SK-N-SH treated with all-trans-retinoic acid at 6 μM for 48 hours (cell line): ENCODE measurements around the gene WDFY2.

Experiments used
- ATAC-seq: fragments of 200-7000 bp; cut with Tn5 transposase; 3 replicates; pipeline ENCODE4 v1.9.1; 2020; ENCODE audit warnings: mild to moderate bottlenecking, moderate library complexity
- BACH2 ChIP-seq: fragments of 250-450 bp; sonication (Bioruptor Pico); IDR thresholded peaks from 2 replicates; pipeline ENCODE4 v1.9.0; 2021; ENCODE audit warnings: mild to moderate bottlenecking, borderline replicate concordance
- CSDC2 ChIP-seq: fragments of 250-450 bp; sonication (Bioruptor Pico); IDR thresholded peaks from 2 replicates; pipeline ENCODE4 v1.5.0; 2020; ENCODE audit warnings: mild to moderate bottlenecking, moderate library complexity
- OSR1 ChIP-seq: fragments of 250-450 bp; sonication (Bioruptor Pico); IDR thresholded peaks from 2 replicates; pipeline ENCODE4 v1.8.0; 2022; ENCODE audit warnings: moderate library complexity, mild to moderate bottlenecking, inconsistent platforms
- PPARA ChIP-seq: fragments of 250-450 bp; sonication (Bioruptor Pico); IDR thresholded peaks from 2 replicates; pipeline ENCODE4 v1.5.0; 2020; ENCODE audit warnings: mild to moderate bottlenecking, borderline replicate concordance
- RARB ChIP-seq: fragments of 250-450 bp; sonication (Bioruptor Pico); IDR thresholded peaks from 2 replicates; pipeline ENCODE4 v1.8.0; 2021; ENCODE audit warnings: mild to moderate bottlenecking, moderate library complexity
- TCF4 ChIP-seq: fragments of 250-450 bp; sonication (Bioruptor Pico); IDR thresholded peaks from 2 replicates; pipeline ENCODE4 v1.8.0; 2021; ENCODE audit warnings: mild to moderate bottlenecking, moderate library complexity, borderline replicate concordance
- TOX ChIP-seq: fragments of 250-450 bp; sonication (Bioruptor Pico); IDR thresholded peaks from 2 replicates; pipeline ENCODE4 v1.8.0; 2021; ENCODE audit warnings: mild to moderate bottlenecking, moderate library complexity, borderline replicate concordance
- ZFP3 ChIP-seq: fragments of 250-450 bp; sonication (Bioruptor Pico); IDR thresholded peaks from 2 replicates; pipeline ENCODE4 v1.5.0; 2020; ENCODE audit warnings: mild to moderate bottlenecking, moderate library complexity
- ZFP30 ChIP-seq: fragments of 450-650 bp; formaldehyde crosslinking; IDR thresholded peaks from 2 replicates; pipeline ENCODE4 v1.5.0; 2022; ENCODE audit warnings: mild to moderate bottlenecking, moderate library complexity
- ZNF565 ChIP-seq: fragments of 450-650 bp; formaldehyde crosslinking; conservative IDR thresholded peaks from 2 replicates; pipeline ENCODE4 v1.5.0; 2020; ENCODE audit warnings: low read depth, mild to moderate bottlenecking, moderate library complexity
- ZNF70 ChIP-seq: fragments of 450-650 bp; formaldehyde crosslinking; IDR thresholded peaks from 2 replicates; pipeline ENCODE4 v1.5.0; 2020; ENCODE audit warnings: mild to moderate bottlenecking, moderate library complexity
- ZNF8 ChIP-seq: fragments of 450-650 bp; formaldehyde crosslinking; IDR thresholded peaks from 2 replicates; pipeline ENCODE4 v1.5.0; 2020; ENCODE audit warnings: mild to moderate bottlenecking, moderate library complexity
- TF ChIP-seq, protein P1 (sequence below): fragments of 250-450 bp; sonication (Bioruptor Pico); IDR thresholded peaks from 2 replicates; pipeline ENCODE4 v1.5.0; 2020; ENCODE audit warnings: mild to moderate bottlenecking, moderate library complexity
- TF ChIP-seq, protein P2 (sequence below): fragments of 250-450 bp; sonication (Bioruptor Pico); IDR thresholded peaks from 2 replicates; pipeline ENCODE4 v1.8.0; 2020; ENCODE audit warnings: mild to moderate bottlenecking, moderate library complexity, borderline replicate concordance
- TF ChIP-seq, protein P3 (sequence below): fragments of 250-450 bp; sonication (Bioruptor Pico); IDR thresholded peaks from 2 replicates; pipeline ENCODE4 v1.8.0; 2021; ENCODE audit warnings: low read depth, mild to moderate bottlenecking, moderate library complexity, borderline replicate concordance

The WDFY2 gene

DNA sequence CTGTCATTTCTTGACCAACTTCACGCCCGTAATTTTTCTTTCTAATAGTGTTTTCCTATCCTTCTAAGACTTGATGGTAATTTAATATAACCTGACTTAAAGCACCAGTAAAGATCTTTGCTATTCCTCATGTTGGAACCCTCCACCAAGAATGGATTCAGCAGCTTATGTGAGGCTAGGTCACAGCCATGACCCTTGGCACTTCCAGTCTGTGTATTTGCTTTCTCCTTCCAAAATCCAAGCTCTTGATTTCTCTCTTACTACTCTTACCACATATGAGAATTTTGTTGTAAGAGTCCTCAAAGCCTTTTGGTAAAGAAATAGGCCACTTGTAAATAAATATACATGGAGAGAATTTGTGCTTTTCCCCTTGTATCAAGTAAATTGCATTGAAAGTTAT is 158.3 kb downstream of the WDFY2 start (continued):
- TF ChIP-seq, protein P1, sequence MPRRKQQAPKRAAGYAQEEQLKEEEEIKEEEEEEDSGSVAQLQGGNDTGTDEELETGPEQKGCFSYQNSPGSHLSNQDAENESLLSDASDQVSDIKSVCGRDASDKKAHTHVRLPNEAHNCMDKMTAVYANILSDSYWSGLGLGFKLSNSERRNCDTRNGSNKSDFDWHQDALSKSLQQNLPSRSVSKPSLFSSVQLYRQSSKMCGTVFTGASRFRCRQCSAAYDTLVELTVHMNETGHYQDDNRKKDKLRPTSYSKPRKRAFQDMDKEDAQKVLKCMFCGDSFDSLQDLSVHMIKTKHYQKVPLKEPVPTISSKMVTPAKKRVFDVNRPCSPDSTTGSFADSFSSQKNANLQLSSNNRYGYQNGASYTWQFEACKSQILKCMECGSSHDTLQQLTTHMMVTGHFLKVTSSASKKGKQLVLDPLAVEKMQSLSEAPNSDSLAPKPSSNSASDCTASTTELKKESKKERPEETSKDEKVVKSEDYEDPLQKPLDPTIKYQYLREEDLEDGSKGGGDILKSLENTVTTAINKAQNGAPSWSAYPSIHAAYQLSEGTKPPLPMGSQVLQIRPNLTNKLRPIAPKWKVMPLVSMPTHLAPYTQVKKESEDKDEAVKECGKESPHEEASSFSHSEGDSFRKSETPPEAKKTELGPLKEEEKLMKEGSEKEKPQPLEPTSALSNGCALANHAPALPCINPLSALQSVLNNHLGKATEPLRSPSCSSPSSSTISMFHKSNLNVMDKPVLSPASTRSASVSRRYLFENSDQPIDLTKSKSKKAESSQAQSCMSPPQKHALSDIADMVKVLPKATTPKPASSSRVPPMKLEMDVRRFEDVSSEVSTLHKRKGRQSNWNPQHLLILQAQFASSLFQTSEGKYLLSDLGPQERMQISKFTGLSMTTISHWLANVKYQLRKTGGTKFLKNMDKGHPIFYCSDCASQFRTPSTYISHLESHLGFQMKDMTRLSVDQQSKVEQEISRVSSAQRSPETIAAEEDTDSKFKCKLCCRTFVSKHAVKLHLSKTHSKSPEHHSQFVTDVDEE = no peak
- no peak for TF ChIP-seq TOX (CRISPR knock-in tag)
- TF ChIP-seq, all 23 proteins: peak for 0

DNA sequence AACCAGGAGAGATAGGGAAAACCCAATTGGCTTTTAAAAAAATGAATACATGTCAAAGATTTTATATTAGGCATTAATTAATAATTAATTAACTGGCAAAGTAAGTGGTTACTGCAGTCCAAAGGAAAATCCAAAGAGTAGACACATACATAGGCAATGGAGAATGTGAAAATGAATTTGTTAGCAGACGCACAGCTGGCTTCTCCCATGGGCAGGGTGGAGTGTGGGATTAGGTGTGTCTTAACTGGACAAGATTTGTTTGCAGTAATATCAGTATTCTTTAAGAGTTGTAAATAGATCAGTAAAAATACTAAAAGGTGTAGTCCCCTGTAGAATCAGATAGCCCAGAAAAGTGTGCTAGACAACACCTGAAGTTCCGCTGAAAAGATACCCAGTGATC is 161.0 kb downstream of the WDFY2 start:
- TF ChIP-seq PPARA (no peak), ZNF70 (no peak), OSR1 (CRISPR knock-in tag) (no peak), RARB (CRISPR knock-in tag) (no peak), TOX (CRISPR knock-in tag) (no peak), ZFP3 (CRISPR knock-in tag) (no peak), ZNF565 (CRISPR knock-in tag) (no peak)
- TF ChIP-seq, protein P2, sequence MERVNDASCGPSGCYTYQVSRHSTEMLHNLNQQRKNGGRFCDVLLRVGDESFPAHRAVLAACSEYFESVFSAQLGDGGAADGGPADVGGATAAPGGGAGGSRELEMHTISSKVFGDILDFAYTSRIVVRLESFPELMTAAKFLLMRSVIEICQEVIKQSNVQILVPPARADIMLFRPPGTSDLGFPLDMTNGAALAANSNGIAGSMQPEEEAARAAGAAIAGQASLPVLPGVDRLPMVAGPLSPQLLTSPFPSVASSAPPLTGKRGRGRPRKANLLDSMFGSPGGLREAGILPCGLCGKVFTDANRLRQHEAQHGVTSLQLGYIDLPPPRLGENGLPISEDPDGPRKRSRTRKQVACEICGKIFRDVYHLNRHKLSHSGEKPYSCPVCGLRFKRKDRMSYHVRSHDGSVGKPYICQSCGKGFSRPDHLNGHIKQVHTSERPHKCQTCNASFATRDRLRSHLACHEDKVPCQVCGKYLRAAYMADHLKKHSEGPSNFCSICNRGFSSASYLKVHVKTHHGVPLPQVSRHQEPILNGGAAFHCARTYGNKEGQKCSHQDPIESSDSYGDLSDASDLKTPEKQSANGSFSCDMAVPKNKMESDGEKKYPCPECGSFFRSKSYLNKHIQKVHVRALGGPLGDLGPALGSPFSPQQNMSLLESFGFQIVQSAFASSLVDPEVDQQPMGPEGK (CRISPR knock-in tag) = no peak
- TF ChIP-seq, protein P1 = no peak
- no peak for ATAC-seq

DNA sequence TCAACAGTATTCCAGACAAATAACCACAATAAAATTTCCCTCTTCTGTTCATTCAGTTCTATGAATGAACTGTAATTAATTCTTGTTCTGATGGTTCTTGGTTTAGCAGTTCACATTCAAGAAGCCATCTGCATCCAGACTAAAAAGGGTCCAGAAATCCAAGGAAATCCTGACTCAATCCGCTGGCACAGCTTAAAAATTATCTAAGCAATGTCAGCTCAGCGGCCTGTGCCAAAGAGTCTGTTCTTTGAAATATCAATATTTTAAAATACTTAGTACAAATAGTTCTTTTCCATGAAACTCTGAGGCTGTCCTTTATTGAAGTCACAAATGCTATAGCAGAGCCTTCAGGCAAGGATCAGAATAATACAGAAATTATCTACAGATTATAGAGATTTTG is 162.5 kb downstream of the WDFY2 start:
- TF ChIP-seq, protein P2 (CRISPR knock-in tag) = no peak
- TF ChIP-seq BACH2 (no peak), PPARA (no peak), TOX (CRISPR knock-in tag) (no peak), ZNF70 (no peak), RARB (CRISPR knock-in tag) (no peak), CSDC2 (CRISPR knock-in tag) (no peak), TCF4 (CRISPR knock-in tag) (no peak), ZNF8 (CRISPR knock-in tag) (no peak), ZFP30 (CRISPR knock-in tag) (no peak)
- TF ChIP-seq, protein P3, sequence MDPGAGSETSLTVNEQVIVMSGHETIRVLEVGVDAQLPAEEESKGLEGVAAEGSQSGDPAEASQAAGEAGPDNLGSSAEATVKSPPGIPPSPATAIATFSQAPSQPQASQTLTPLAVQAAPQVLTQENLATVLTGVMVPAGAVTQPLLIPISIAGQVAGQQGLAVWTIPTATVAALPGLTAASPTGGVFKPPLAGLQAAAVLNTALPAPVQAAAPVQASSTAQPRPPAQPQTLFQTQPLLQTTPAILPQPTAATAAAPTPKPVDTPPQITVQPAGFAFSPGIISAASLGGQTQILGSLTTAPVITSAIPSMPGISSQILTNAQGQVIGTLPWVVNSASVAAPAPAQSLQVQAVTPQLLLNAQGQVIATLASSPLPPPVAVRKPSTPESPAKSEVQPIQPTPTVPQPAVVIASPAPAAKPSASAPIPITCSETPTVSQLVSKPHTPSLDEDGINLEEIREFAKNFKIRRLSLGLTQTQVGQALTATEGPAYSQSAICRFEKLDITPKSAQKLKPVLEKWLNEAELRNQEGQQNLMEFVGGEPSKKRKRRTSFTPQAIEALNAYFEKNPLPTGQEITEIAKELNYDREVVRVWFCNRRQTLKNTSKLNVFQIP = no peak
- no peak for ATAC-seq
